HG03558 (cell line): ENCODE data around the gene LIX1L.

Experiments
- ATAC-seq: cut with Tn5 transposase; IDR thresholded peaks from one replicate; pipeline ENCODE4 v1.9.1; 2021; ENCODE audit warnings: moderate number of reproducible peaks; ENCODE audit not compliant: unreplicated experiment; ENCODE audit errors: extremely low read depth

Gene LIX1L

DNA sequence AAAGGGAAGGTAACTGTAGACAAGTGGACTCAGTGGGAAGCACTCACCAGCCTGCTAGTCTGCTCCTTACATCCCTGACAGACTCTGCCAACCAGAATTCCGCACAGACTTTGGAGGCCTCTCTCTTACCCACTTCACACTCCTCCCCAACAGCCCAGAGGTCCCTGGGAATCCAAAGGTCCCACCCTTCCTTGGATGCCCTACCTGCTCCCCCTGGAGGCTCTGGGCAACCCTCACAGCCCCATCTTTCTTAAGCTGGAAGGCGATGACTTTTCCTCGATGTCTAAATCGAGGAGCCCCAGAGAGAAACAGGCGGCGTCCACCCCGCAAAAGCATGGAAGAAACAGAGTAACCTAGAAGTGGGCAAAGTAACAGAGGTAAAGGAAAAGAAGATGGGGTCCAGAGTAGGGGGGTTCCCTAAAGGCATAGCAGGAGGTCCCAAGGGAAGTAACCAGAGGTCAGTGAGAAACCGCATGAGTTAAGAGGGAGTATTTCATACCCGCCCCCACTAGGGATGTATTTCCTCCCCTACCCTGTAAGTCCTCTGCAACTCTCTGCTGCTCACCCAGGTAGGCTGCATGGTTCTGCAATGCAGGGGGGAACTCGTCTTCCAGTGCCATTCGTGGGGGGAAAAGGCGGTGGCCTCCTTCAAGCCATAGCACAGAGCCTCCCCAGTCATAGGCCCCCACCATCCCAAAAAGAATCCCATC lies 56.4 kb downstream of the LIX1L start:
- no peak for ATAC-seq

DNA sequence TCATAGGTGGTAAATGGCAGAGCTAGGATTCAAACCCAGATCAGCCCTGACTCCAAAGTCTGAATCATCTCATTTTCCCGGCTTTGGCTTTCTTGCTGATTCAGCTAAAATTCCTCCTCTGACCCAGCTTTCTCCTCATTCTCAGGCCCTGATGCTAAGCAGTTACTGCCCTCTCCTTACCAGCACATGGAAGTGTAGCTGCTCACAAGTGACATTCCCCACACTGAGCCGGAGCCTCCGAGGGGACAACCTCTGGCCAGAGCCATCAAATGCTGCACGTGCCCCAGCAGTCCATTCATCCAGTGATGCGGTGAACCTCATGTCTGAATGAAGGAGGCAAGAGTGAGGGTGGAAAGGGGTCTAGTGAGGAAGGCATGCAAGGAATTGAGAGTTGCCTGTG lies 59.1 kb downstream of the LIX1L start:
- ATAC-seq = no peak

DNA sequence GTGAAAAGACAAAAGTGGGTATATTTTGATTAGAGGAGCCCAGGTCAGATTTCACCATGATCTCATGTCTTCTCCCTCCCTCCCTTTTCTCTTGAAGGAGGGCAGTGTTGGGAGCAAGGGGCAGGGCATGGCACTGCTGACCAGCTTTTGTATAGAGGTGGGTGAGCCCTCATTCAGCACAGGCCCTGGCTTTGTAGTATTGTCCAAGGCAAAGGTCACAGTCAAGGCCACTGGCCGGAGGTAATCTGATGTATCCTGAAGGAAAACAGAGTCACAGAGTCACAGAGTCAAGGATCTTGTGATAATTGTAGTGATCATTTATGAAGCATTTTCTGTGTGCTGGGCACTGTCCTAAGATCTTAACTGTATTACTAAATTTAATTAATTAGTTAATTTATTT lies 59.8 kb downstream of the LIX1L start:
- no peak for ATAC-seq

DNA sequence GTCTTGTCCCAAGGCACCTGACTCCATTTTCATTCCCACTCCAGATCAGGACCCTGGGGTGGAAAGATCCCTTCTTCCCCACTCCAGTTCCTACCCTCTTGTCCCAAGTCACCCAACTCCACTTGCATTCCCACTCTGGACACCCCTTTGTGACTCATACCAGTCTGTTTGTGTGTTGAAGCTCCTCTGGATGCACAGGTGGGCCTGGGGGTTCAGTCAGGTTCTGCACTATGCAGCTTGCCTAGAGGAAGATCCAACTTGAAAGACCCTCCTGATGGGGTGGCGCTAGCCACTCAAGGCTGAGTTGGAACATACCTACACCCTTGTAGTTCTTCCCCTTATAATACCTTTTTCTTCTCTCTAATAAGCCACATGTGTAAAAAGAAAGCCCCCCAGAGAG lies 62.3 kb downstream of the LIX1L start:
- no peak for ATAC-seq

DNA sequence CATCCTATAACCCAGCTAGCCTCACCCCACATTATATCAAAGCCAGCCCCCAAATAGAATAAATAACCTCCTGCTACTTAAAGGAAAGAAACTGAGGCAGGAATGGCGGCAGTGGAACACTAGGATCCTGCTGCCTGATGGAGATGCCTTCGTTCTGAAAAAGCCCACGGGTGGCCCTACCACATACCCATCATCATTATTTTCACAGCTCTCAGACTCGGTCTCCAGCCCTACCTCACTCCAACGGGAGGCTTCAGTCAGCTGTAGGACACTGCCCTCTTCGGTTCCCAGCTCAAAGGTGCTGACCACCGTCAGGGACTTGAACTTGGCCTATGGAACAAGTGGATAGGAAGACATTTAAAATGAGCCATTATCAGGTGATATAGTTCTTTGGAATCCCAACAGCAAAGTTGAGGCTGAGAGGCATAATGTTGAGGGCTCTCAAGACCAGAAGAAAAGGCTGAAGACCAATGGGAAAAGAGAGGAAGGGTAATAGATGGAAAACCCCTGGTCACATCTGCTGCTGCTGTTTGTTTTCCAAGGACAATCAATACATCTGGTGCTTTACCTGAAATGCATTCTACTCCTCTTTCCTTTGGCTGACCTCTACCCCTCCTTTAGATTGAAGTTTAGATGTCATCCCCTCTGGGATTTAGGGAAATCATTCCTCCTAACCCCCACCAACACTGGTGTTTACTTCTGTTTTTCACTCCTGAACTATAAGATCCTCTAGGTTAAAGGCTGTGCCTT lies 64.3 kb downstream of the LIX1L start:
- ATAC-seq = no peak

DNA sequence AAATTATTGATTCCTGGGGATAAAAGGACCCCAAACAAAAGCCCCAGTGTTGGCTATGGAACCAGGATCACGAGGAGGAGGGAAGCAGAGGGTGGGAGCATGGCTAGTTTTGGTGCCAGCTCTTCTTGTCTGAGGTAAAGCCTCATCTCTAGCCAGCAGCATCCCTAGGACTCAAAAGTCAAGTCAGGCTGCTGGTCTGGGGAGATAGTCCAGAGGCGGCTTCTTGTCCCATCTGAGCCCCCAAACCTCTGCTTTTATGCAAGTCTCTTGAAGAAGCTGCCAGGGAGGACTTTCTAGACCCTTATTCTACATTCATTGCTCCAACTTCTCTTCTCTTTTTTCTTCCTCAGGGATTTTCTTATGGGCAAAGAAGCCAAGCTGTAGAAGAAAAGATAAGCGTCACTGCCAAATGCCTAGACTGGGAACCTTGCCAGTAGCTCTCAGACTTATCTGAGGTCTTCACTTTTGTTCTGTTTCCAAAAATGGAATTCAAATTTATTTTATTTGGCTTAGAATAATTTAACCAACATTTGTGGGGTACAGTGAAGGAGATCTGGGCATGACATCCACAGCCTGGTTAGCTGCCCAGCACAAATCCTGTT lies 65.2 kb downstream of the LIX1L start:
- ATAC-seq = no peak

DNA sequence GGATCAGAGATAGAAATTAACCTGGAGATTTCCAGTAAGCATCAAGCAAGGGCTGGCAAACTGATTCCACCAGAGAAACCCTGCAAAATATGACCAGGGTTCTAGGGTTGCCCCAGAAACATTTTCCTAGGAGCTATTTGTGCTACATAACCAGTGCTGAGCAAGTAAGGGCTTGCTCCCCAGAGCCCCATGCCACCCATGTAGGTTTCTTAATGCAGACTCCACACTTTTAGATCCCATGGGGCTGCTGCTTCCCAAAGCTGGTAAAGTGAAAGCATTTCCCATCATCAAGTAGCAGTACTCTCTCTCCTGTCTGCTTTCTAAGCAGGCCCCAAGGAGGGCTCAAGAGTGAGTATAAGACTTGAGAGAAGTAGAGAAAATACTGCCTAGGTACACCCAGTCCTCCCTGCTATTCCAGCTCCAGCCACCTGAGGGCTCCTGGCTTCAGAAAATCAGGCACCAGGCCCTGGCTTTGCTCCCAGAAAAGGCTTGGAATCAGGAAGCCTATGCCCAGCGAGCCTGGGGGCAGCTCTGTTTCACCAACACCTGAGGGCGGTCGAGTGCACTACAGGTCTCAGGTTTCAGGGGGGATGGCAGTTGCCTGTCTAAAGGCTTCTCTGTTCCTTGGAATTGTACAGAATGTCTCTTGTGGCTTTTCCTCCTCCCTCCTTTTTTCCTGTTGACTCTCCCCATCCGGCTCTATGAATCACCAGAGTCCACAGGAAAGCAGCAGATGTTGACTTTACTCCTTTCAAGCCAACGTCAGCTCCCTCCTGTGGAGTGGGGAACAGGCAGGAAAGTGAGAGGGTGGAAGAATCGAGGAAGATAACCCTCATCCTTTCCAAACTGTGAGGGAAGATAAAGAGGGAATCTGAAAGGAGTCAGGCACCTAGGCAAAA lies 66.0 kb downstream of the LIX1L start:
- no peak for ATAC-seq

DNA sequence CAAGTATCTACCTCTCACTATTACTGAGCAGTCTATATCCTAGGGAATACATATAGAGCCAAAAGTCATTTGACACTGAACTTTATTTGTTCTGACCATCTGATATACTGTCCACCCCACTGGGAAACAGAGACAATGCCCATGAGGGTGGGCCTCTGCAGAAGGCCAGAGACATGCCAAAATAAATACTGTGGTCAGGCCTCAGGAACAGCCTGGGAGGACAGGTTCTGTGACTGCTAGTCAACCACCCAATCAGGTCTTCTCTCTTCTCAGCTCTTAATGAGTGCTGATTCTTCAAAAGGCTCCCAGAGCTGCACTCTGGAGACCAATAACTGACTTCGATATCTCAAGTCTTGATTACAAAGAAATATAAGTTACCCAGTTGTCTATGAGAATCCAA lies 66.7 kb downstream of the LIX1L start:
- no peak for ATAC-seq

DNA sequence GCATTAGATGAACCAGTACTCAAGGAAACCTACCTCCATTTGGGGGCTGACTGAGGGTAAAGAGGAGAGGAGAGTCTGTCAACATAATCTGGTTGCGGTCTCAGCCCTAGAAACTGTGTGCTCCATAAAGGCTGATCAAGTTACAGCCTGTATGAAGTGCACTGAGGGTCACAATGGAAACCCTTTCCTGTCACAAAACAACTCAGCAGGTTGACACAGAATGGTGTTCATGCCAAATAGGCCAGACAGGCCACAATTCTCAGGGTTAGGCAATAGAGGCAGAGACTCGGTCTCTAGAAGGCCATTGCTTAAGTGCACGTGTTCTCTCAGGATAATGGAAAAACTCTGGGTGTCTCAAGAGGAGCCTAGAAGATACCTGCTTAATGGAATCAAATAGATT lies 68.1 kb downstream of the LIX1L start:
- no peak for ATAC-seq

DNA sequence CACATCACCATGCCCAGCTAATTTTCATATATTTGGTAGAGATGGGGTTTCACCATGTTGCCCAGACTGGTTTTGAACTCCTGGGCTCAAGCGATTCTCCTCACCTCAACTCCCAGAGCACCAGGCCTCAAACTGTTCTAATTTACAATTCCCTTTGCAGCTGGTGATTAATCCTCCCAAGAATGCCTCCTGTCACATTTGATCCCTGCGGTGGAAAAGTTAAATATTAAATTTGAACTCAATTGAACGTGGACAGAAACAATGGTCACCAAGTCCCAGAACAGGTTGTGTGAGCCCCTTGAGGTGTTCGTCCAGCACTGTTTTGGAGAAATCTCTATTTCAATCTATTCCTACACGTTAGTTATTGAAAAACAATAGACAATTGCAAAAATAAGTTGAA lies 70.2 kb downstream of the LIX1L start:
- no peak for ATAC-seq

DNA sequence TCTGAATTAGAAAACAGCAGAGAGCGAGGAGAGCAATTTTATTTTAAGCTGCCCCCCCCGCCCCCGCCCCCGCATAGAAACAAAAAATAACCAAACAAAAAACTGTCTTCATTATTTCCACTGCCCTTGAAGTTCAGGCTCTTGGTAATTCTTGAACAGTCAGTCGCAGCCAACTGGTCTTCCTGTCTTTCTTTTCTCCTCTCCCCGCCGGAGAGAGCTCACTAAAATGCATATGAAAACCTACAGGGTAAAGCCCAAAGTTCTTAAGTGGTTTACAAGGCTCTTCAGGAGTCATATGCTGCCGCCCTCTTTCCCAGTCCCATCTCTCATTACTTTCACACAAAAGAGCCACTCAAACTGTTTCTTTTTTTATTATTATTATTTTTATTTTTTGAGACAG lies 71.0 kb downstream of the LIX1L start:
- no peak for ATAC-seq

DNA sequence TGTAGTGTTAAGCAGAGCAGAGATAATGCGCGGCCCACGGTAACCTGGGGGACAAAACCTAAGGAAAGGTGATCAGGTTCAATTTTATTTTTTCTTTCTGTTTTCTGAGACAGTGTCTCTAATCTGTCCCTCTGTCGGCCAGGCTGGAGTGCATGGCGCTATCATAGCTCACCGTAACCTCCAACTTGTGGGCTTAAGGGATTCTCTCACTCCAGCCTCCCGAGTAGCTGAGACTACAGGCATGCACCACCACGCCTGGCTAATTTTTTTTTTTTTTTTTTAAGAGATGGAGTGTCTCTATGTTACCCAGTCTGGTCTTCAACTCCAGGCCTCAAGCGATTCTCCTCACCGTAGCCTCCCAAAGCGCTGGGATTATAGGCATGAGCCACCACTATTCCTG lies 71.4 kb downstream of the LIX1L start:
- ATAC-seq = no peak

DNA sequence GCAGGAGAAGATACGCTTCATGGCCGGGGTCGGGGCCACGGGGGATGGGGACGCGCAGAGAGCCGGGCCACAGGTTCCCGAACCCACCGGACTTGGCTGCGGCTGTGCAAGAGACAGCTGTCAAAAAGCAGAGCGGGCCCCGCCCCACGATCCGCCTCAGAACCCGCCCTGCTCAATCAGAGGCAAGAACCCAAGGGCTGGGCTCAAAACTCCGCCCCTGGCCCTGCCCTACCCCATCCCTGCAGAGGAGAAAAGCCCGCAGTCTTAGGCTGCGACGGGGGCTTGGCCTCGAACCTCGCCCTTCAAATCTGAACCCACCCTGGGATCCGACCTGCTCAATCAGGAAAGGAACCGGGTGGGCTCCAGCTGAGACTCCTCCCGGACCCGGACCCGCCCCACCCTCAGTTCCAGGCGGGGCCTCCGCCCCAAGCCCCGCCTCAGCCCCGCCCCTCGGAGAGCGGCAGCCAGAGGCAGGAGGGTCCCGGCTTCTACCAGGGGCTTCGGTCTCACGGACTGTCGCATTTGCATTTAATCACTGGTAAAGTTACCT lies 72.0 kb downstream of the LIX1L start, which contains the start of gene ANKRD35:
ANKRD35 (minus strand) TSS at position 129 of the 550 bp plus-strand sequence; CDS start at position 21, 108 bp downstream.
- ATAC-seq = peak; percentile 87

DNA sequence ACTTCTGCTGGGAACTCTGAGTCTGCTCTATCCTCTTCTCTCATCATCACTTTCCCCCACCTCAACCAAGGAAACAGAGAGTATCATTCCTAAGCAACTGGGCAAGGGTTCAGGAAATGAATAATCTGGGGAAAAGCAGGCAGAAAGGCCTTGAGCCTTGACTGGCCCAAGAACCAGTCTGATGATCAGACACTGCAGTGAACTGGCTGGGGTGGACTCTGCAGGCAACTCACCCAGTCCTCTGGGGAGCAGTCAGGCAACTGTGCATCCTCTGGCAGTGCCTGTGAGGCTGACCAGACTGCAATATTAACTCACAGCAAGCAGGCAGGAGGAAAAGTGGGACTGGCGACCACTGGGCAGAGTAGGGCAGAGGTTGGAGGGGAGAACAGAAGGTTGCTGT lies 73.1 kb downstream of the LIX1L start:
- ATAC-seq = no peak
